Stimulated activated CD8-positive, alpha-beta memory T cell treated with anti-CD3 and anti-CD28 coated beads, Interleukin-12 subunit alpha, Interleukin-12 subunit beta, amount 100 ng/mL, for 24 hours (primary cell): Measurements from ENCODE around the gene SLFNL1.

ENCODE experiments used
- DNase-seq: peaks from one replicate; pipeline ENCODE4 v3.0.0-alpha.2; 2020; ENCODE audit errors: extremely low read depth

Gene SLFNL1

GRCh38 chr1:41020109-41020576, 1.4 kb downstream of the SLFNL1 start:
- DNase-seq = no peak

GRCh38 chr1:41019353-41019745, 2.2 kb downstream of the SLFNL1 start:
- DNase-seq = no peak

GRCh38 chr1:41018018-41018410, 3.5 kb downstream of the SLFNL1 start:
- no peak for DNase-seq

- DNase-seq = no peak
Observed at GRCh38 chr1:41017141-41018017, 4.1 kb downstream of the SLFNL1 start.

- DNase-seq = no peak
Observed at GRCh38 chr1:41015897-41016470, 5.5 kb downstream of the SLFNL1 start.

GRCh38 chr1:41015281-41015896, 6.1 kb downstream of the SLFNL1 start:
- no peak for DNase-seq

- DNase-seq = no peak
Observed at GRCh38 chr1:41014871-41015270, 6.7 kb downstream of the SLFNL1 start.

GRCh38 chr1:41013796-41014195, 7.7 kb downstream of the SLFNL1 start:
- no peak for DNase-seq

- DNase-seq = no peak
Observed at GRCh38 chr1:41013024-41013423, 8.5 kb downstream of the SLFNL1 start.

GRCh38 chr1:41010345-41010744, 11.2 kb downstream of the SLFNL1 start:
- no peak for DNase-seq

- no peak for DNase-seq
Observed at GRCh38 chr1:41009466-41009865, 12.1 kb downstream of the SLFNL1 start.

GRCh38 chr1:41006942-41007865, 14.3 kb downstream of the SLFNL1 start:
- no peak for DNase-seq

- DNase-seq = no peak
Observed at GRCh38 chr1:41005876-41006275, 15.6 kb downstream of the SLFNL1 start.

- DNase-seq = peak; percentile 64
Observed at GRCh38 chr1:41003640-41004220, 17.8 kb downstream of the SLFNL1 start.

- no peak for DNase-seq
Observed at GRCh38 chr1:41003127-41003639, 18.3 kb downstream of the SLFNL1 start.

- no peak for DNase-seq
Observed at GRCh38 chr1:40998668-40999067, 22.9 kb downstream of the SLFNL1 start.

- DNase-seq = no peak
Observed at GRCh38 chr1:40997096-40997495, 24.4 kb downstream of the SLFNL1 start.

GRCh38 chr1:40989066-40989465, 32.5 kb downstream of the SLFNL1 start:
- DNase-seq = no peak

- no peak for DNase-seq
Observed at GRCh38 chr1:40988280-40988679, 33.2 kb downstream of the SLFNL1 start.

- no peak for DNase-seq
Observed at GRCh38 chr1:40987439-40988276, 33.9 kb downstream of the SLFNL1 start.
